Lower lobe of right lung (tissue), 2 donors: ENCODE results near the gene USP47. TPM values are rescaled to one million over a fixed set of nuclear protein-coding genes. Genes with fewer than 3 reads are reported as not detected.

Experiments
- ATAC-seq, 2 donors: fragments of 200-7000 bp; cut with Tn5 transposase; one replicate each; pipeline ENCODE4 v1.9.1; 2020 to 2022; ENCODE audit warnings: mild to moderate bottlenecking in 2 of 2, moderate library complexity in 2 of 2
- DNase-seq: peaks from one replicate; pipeline ENCODE4 v3.0.0-alpha.2; 2020
- H3K27ac ChIP-seq: fragments of 200-600 bp; one replicate; pipeline ENCODE4 v1.8.0; 2022
- H3K27me3 ChIP-seq: fragments of 200-600 bp; one replicate; pipeline ENCODE4 v1.8.0; 2022; ENCODE audit warnings: low read depth
- H3K36me3 ChIP-seq: fragments of 200-600 bp; one replicate; pipeline ENCODE4 v1.8.0; 2022; ENCODE audit warnings: mild to moderate bottlenecking
- H3K4me1 ChIP-seq: fragments of 200-600 bp; one replicate; pipeline ENCODE4 v1.8.0; 2022
- H3K4me3 ChIP-seq: fragments of 200-600 bp; one replicate; pipeline ENCODE4 v1.8.0; 2022; ENCODE audit warnings: mild to moderate bottlenecking
- H3K9me3 ChIP-seq: fragments of 200-600 bp; one replicate; pipeline ENCODE4 v1.8.0; 2022
- CTCF ChIP-seq: fragments of 200-600 bp; IDR thresholded peaks from one replicate; pipeline ENCODE4 v1.8.0; 2022; ENCODE audit warnings: antibody characterized with exemption, mild to moderate bottlenecking
- intact Hi-C: fragments of 100-400 bp; cut with DNase I; formaldehyde crosslinking; loops from one replicate; pipeline ENCODE4 v1.11.0; 2022
- total RNA-seq: library from RNA; stranded (reverse); fragmentation: NEBNext Ultra II Directional; extraction: Animal tissue kit (Norgen Biotek cat#: 25700); gene quantifications from one replicate; pipeline ENCODE4 v1.2.1, GENCODE V29; 2021
- donor health status: DM: no; HTN: yes; CAD: no; lungs with severe emphysema.

USP47 gene
- total RNA-seq, 1 donor from 2014 or later = 45.2 TPM

GRCh38 chr11:11997049-11997322 lies 155.2 kb downstream of the USP47 start:
- ATAC-seq (no peak), DNase-seq (no peak)
- Histone ChIP-seq H3K9me3 (no peaks in the 10 kb centered on the region), H3K4me1 (no peaks in the 10 kb centered on the region), H3K4me3 (no peak overlapping the region), H3K27ac (no peak overlapping the region), H3K27me3 (no peaks in the 10 kb centered on the region), H3K36me3 (peaks cover 10% of the 10 kb centered on the region)
- intact Hi-C loops = no loop called here
- TF ChIP-seq CTCF = no peak

DNA sequence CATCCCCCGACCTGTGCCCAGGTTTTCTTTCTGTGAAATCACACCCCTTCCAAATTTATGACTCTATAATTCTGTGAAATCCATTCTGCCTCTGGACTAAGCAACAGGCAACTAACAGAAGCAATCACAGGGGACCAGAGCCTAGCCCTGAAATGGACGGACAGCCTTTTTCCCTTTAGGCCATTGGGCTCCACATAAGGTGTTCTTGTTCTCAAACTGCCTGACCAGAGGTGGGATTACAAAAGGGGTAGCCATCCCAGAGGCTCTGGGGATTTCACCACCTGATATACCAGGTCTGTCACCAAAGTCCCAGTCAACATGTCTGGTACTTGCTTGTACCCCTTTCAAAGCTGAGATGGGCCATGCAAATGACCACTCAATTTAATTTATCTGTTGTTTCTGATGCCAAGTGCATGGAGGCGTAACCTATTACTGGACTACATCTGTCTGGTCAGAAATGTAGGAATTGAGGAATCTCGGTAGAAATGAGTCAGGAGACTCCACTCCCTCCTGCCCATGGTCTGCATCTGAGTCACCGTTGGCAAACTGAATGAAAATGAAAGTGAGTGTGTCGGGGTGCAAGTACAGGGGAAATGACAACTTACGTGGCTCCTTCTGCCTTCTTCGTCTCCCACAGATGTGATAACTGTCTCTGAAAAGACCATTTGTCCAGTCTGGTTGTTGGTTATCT lies 156.5 kb downstream of the USP47 start:
- no peak for TF ChIP-seq CTCF
- Histone ChIP-seq H3K4me1 (no peaks in the 10 kb centered on the region), H3K27ac (no peak overlapping the region), H3K36me3 (peaks cover 10% of the 10 kb centered on the region), H3K9me3 (no peaks in the 10 kb centered on the region), H3K4me3 (no peak overlapping the region), H3K27me3 (no peaks in the 10 kb centered on the region)
- no peak for ATAC-seq
- intact Hi-C loops = no loop called here
- DNase-seq = no peak

- H3K4me3 ChIP-seq = no peak overlapping the region
- no peak for DNase-seq
- H3K27ac ChIP-seq = no peak overlapping the region
- H3K36me3 ChIP-seq = peaks cover 10% of the 10 kb centered on the region
- intact Hi-C loops = no loop called here
- H3K9me3 ChIP-seq = no peaks in the 10 kb centered on the region
- ATAC-seq = no peak
- H3K27me3 ChIP-seq = no peaks in the 10 kb centered on the region
- no peak for TF ChIP-seq CTCF
- H3K4me1 ChIP-seq = no peaks in the 10 kb centered on the region
Measured at GRCh38 chr11:12001186-12001585, 159.4 kb downstream of the USP47 start.

- Histone ChIP-seq H3K27ac (no peak overlapping the region), H3K4me1 (peaks cover 4% of the 10 kb centered on the region), H3K36me3 (peaks cover 10% of the 10 kb centered on the region), H3K27me3 (peaks cover 19% of the 10 kb centered on the region), H3K9me3 (no peaks in the 10 kb centered on the region), H3K4me3 (no peak overlapping the region)
- no peak for ATAC-seq
- TF ChIP-seq CTCF = no peak
- intact Hi-C loops = no loop called here
- DNase-seq = no peak
Measured at GRCh38 chr11:12003336-12003735, 161.6 kb downstream of the USP47 start.

DNA sequence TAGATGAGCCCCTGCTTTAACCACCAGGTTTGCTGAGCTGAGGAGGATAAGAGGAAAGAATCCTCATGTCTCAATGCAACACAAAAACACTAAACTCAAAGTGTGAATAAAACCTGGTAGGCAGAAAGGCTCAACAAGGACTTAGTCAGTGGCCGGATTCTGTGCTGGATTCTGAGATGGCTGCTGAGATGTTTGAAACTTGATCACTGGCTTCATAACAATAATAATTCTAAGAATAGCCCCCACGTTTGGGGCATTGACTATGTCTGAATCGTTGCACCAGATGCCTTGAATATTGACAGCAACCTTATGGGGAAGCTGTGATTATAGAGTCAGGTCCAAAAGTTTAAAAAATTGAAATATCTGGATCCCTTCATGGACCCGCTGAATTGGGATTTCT lies 162.0 kb downstream of the USP47 start:
- Histone ChIP-seq H3K27me3 (peaks cover 21% of the 10 kb centered on the region), H3K9me3 (no peaks in the 10 kb centered on the region), H3K36me3 (peaks cover 10% of the 10 kb centered on the region), H3K4me3 (no peak overlapping the region), H3K4me1 (peaks cover 4% of the 10 kb centered on the region), H3K27ac (no peak overlapping the region)
- intact Hi-C loops = no loop called here
- DNase-seq = no peak
- ATAC-seq = no peak
- TF ChIP-seq CTCF = no peak
